Chondrocyte (in vitro differentiated cells): ENCODE measurements around the gene ST3GAL6. TPM values are rescaled to one million over a fixed set of nuclear protein-coding genes. Genes with fewer than 3 reads are reported as not detected.
A peak's percentile ranks its signal among the peaks of the same experiment; 100 is the strongest.
"Not testable (repeated sequence)": the region's sequence is repeated elsewhere in the genome, so short reads cannot be mapped to it uniquely, and the experiment has no call there.

Source experiments
- DNase-seq: peaks from one replicate; pipeline ENCODE4 v3.0.0; 2021; ENCODE audit warnings: mixed read lengths, low spot score
- H3K27ac Mint-ChIP-seq: one replicate; pipeline ENCODE4 v1.8.0; 2021; ENCODE audit warnings: mild to moderate bottlenecking, moderate library complexity, mixed read lengths; ENCODE audit not compliant: unreplicated experiment
- H3K27me3 Mint-ChIP-seq: 2 replicates; pipeline ENCODE4 v1.8.0; 2021; ENCODE audit warnings: low read depth, mixed read lengths
- H3K36me3 Mint-ChIP-seq: 2 replicates; pipeline ENCODE4 v1.8.0; 2021; ENCODE audit warnings: low read depth, mixed read lengths
- H3K4me1 Mint-ChIP-seq: 2 replicates; pipeline ENCODE4 v1.8.0; 2021; ENCODE audit warnings: low read depth, mild to moderate bottlenecking, mixed read lengths
- H3K4me3 Mint-ChIP-seq: one replicate; pipeline ENCODE4 v1.8.0; 2021; ENCODE audit warnings: mild to moderate bottlenecking, moderate library complexity, mixed read lengths; ENCODE audit not compliant: unreplicated experiment
- H3K9me3 Mint-ChIP-seq: 2 replicates; pipeline ENCODE4 v1.8.0; 2021; ENCODE audit warnings: low read depth, mixed read lengths
- CTCF ChIP-seq: fragments of 200-600 bp; sonication (generic); IDR thresholded peaks from 2 replicates; pipeline ENCODE4 v1.5.0; 2021; ENCODE audit warnings: antibody characterized with exemption, mild to moderate bottlenecking, moderate library complexity
- total RNA-seq: library from RNA; stranded (reverse); gene quantifications from 3 replicates; pipeline ENCODE4 v1.2.1, GENCODE V29; 2021

The ST3GAL6 gene
- total RNA-seq, 1 donor from 2014 or later = 0.32 TPM

- Mint-ChIP-seq H3K9me3 (peaks cover 34% of the 10 kb centered on the region), H3K27me3 (no peaks in the 10 kb centered on the region), H3K36me3 (peaks cover 16% of the 10 kb centered on the region), H3K4me1 (peaks cover 7% of the 10 kb centered on the region), H3K27ac (no peak overlapping the region), H3K4me3 (no peak overlapping the region)
- no peak for TF ChIP-seq CTCF
- no peak for DNase-seq
Observed at GRCh38 chr3:98829246-98829832, 66.2 kb downstream of the ST3GAL6 start.

GRCh38 chr3:98831060-98831459 lies 67.9 kb downstream of the ST3GAL6 start:
- not testable (repeated sequence) for H3K27me3 Mint-ChIP-seq, H3K4me1 Mint-ChIP-seq, DNase-seq, H3K4me3 Mint-ChIP-seq, H3K27ac Mint-ChIP-seq
- Mint-ChIP-seq H3K36me3 (peaks cover 12% of the 10 kb centered on the region), H3K9me3 (peaks cover 34% of the 10 kb centered on the region)

- no peak for TF ChIP-seq CTCF
- H3K4me3 Mint-ChIP-seq = no peak overlapping the region
- H3K36me3 Mint-ChIP-seq = peaks cover 4% of the 10 kb centered on the region
- no peaks in the 10 kb centered on the region for H3K27me3 Mint-ChIP-seq
- DNase-seq = no peak
- H3K9me3 Mint-ChIP-seq = no peaks in the 10 kb centered on the region
- H3K27ac Mint-ChIP-seq = no peak overlapping the region
- H3K4me1 Mint-ChIP-seq = peaks cover 20% of the 10 kb centered on the region
Observed at GRCh38 chr3:98839846-98840245, 76.7 kb downstream of the ST3GAL6 start.

- H3K9me3 Mint-ChIP-seq = no peaks in the 10 kb centered on the region
Observed at GRCh38 chr3:98843266-98843959, 80.3 kb downstream of the ST3GAL6 start.

More at GRCh38 chr3:98843266-98843959, 80.3 kb downstream of the ST3GAL6 start:
- Mint-ChIP-seq H3K27me3 (no peaks in the 10 kb centered on the region), H3K36me3 (peaks cover 12% of the 10 kb centered on the region), H3K27ac (peak overlapping the region; percentile 33), H3K4me1 (peaks cover 43% of the 10 kb centered on the region), H3K4me3 (no peak overlapping the region)
- DNase-seq = no peak
- no peak for TF ChIP-seq CTCF

Other genes starting within 250 kb of the ST3GAL6 start
- 86.4 to 100.0 TPM (median 89.7 TPM) in 3 replicates for gene CLDND1, start 240.4 kb upstream of the ST3GAL6 start, total RNA-seq
- not detected in 3 replicates for gene GPR15, start 231.4 kb upstream of the ST3GAL6 start, total RNA-seq
- gene CPOX, start 169.7 kb upstream of the ST3GAL6 start, total RNA-seq = 11.8 to 19.2 TPM (median 16.2 TPM) in 3 replicates
- 51.8 to 64.1 TPM (median 63.2 TPM) in 3 replicates for gene DCBLD2, start 138.4 kb downstream of the ST3GAL6 start, total RNA-seq